CD4-positive, alpha-beta memory T cell (primary cell): ENCODE results near the gene GNG13. TPM values are rescaled to one million over a fixed set of nuclear protein-coding genes. Genes with fewer than 3 reads are reported as not detected.
"Not testable (repeated sequence)": the region's sequence is repeated elsewhere in the genome, so short reads cannot be mapped to it uniquely, and the experiment has no call there.

Experiments used
- CTCF ChIA-PET: fragments of 350-600 bp; sonication (Branson Sonifier 250); formaldehyde crosslinking; loops from one replicate; lab custom pipeline; 2021; ENCODE audit warnings: inconsistent platforms; ENCODE audit not compliant: partially characterized antibody; lab: Charles Lee
- POLR2A ChIA-PET: fragments of 350-600 bp; sonication (Branson Sonifier 250); formaldehyde crosslinking; loops from one replicate; lab custom pipeline; 2021; ENCODE audit not compliant: partially characterized antibody; lab: Charles Lee
- DNase-seq, 5 donors: peaks; one replicate each; pipeline versions ENCODE4 v3.0.0 to v3.0.0-alpha.2; 2020 to 2022; ENCODE audit warnings: mixed read lengths in 1 of 5
- H3K27ac ChIP-seq: one replicate; pipeline ENCODE4 v1.7.0; 2013; ENCODE audit warnings: low read depth, low read length
- H3K27me3 ChIP-seq: 2 replicates; pipeline ENCODE4 v1.7.0; 2013; ENCODE audit warnings: mild to moderate bottlenecking, low read length, moderate library complexity; ENCODE audit not compliant: insufficient read depth
- H3K36me3 ChIP-seq: 2 replicates; pipeline ENCODE4 v1.7.0; 2013; ENCODE audit warnings: mild to moderate bottlenecking, low read length, moderate library complexity; ENCODE audit not compliant: insufficient read depth
- H3K4me1 ChIP-seq: 2 replicates; pipeline ENCODE4 v1.7.0; 2013; ENCODE audit warnings: mild to moderate bottlenecking, low read length, moderate library complexity; ENCODE audit not compliant: insufficient read depth
- H3K4me3 ChIP-seq, 2 donors: one replicate each; pipeline ENCODE4 v1.7.0; 2013; ENCODE audit warnings: low read length in 2 of 2, mild to moderate bottlenecking in 1 of 2
- H3K9me3 ChIP-seq, 2 donors: one replicate each; pipeline ENCODE4 v1.7.0; 2013; ENCODE audit warnings: low read length in 2 of 2, control low read depth in 1 of 2; ENCODE audit not compliant: control insufficient read depth in 1 of 2
- H3K27ac Mint-ChIP-seq, 7 donors: one replicate each; pipeline ENCODE4 v1.8.0; 2020 to 2021; ENCODE audit warnings: mixed read lengths in 7 of 7, mild to moderate bottlenecking in 6 of 7, inconsistent platforms in 3 of 7, moderate library complexity in 3 of 7
- H3K27me3 Mint-ChIP-seq, 2 donors: one replicate each; pipeline ENCODE4 v1.8.0; 2020 to 2021; ENCODE audit warnings: mixed read lengths in 2 of 2
- H3K36me3 Mint-ChIP-seq, 2 donors: one replicate each; pipeline ENCODE4 v1.8.0; 2020 to 2021; ENCODE audit warnings: mixed read lengths in 2 of 2, inconsistent platforms in 1 of 2, mild to moderate bottlenecking in 1 of 2
- H3K4me1 Mint-ChIP-seq, 4 donors: one replicate each; pipeline ENCODE4 v1.8.0; 2020 to 2021; ENCODE audit warnings: mixed read lengths in 4 of 4, mild to moderate bottlenecking in 1 of 4
- H3K4me3 Mint-ChIP-seq, 8 donors: one replicate each; pipeline ENCODE4 v1.8.0; 2020 to 2021; ENCODE audit warnings: mixed read lengths in 8 of 8, mild to moderate bottlenecking in 7 of 8, moderate library complexity in 6 of 8, inconsistent platforms in 3 of 8
- H3K9me3 Mint-ChIP-seq, 8 donors: one replicate each; pipeline ENCODE4 v1.8.0; 2020 to 2021; ENCODE audit warnings: mixed read lengths in 8 of 8, mild to moderate bottlenecking in 5 of 8, inconsistent platforms in 3 of 8, moderate library complexity in 1 of 8
- intact Hi-C: fragments of 100-400 bp; cut with micrococcal nuclease; formaldehyde crosslinking; loops from one replicate; pipeline ENCODE4 v1.15.1; 2023
- polyA plus RNA-seq, 2 donors: library from polyadenylated mRNA; unstranded; fragments of 300-500 nt; fragmentation: Illumina TruSeq; gene quantifications; one replicate each; pipeline ENCODE4 v1.2.3, GENCODE V29; 2021
- total RNA-seq, 2 experiments: library from RNA; stranded (reverse); gene quantifications; one replicate each; pipeline ENCODE4 v1.2.3, GENCODE V29; 2021

Gene GNG13
- total and polyA plus RNA-seq, 4 experiments from 2014 or later, result not detected

GRCh38 chr16:822909-823297, 22.4 kb upstream of the GNG13 start:
- Histone ChIP-seq H3K36me3 (no peaks in the 10 kb centered on the region), H3K4me1 (peaks cover 14% of the 10 kb centered on the region), H3K27ac (no peak overlapping the region), H3K9me3 (no peaks in the 10 kb centered on the region), H3K27me3 (no peaks in the 10 kb centered on the region), H3K4me3 (no peak overlapping the region)
- intact Hi-C loops, result no loop called here
- CTCF ChIA-PET, result no interaction called here
- no peak for DNase-seq
- Mint-ChIP-seq H3K4me1 (peaks cover 0 to 16% (median 7%) of the 10 kb centered on the region in 4 donors), H3K4me3 (no peak overlapping the region), H3K36me3 (no peaks in the 10 kb centered on the region), H3K27me3 (peaks cover 7 to 10% of the 10 kb centered on the region in 2 donors), H3K27ac (no peak overlapping the region), H3K9me3 (peaks cover 0 to 1% (median 0%) of the 10 kb centered on the region in 8 donors)
- POLR2A ChIA-PET, result no interaction called here

DNA sequence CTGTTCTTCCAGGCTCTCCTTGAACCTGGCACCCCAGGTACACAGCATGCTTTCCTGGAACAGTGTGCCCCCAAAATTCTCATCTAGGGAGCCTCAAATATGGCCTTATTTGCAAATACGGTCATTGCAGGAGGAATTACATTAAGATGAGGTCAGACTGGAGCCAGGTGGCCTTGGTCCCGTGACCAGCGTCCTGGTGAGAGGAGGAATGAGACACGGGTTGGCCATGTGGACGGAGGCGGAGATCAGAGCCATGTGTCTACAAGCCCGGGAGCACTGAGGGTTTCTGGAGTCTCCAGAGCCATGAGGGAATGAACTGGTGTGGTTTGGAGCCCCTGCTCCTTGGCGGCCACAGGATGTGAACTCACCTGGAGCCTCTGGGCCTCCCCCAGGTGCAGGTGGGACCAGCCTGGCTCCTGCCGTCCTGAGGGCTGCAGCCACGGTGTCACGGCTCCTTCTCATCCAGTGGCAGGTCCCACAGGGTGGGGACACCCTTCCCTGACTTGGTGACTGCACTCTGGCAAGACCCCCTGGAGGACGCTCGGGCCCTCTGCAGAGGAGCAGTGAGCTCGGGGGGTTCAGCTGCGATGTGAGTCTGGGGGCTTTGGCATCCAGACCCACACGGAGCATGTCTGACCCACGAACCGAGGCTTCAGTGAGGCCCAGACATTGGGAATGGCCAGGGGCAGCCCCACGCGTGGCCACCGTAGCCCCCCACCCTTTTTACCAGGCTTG, 21.8 kb upstream of the GNG13 start:
- intact Hi-C loops, result no loop called here
- Mint-ChIP-seq H3K9me3 (peaks cover 0 to 1% (median 0%) of the 10 kb centered on the region in 8 donors), H3K27me3 (peaks cover 7 to 10% of the 10 kb centered on the region in 2 donors), H3K4me1 (peaks cover 0 to 16% (median 7%) of the 10 kb centered on the region in 4 donors), H3K4me3 (no peak overlapping the region), H3K27ac (no peak overlapping the region), H3K36me3 (no peaks in the 10 kb centered on the region)
- no peaks in the 10 kb centered on the region for H3K27me3 ChIP-seq
- no peaks in the 10 kb centered on the region for H3K9me3 ChIP-seq
- POLR2A ChIA-PET, result no interaction called here
- no peak for DNase-seq
- H3K27ac ChIP-seq, result no peak overlapping the region
- no peaks in the 10 kb centered on the region for H3K36me3 ChIP-seq
- CTCF ChIA-PET, result no interaction called here
- no peak overlapping the region for H3K4me3 ChIP-seq
- H3K4me1 ChIP-seq, result peaks cover 14% of the 10 kb centered on the region

GRCh38 chr16:821751-822150, 21.2 kb upstream of the GNG13 start:
- POLR2A ChIA-PET, result no interaction called here
- DNase-seq, result no peak
- no peaks in the 10 kb centered on the region for H3K36me3 ChIP-seq

DNA sequence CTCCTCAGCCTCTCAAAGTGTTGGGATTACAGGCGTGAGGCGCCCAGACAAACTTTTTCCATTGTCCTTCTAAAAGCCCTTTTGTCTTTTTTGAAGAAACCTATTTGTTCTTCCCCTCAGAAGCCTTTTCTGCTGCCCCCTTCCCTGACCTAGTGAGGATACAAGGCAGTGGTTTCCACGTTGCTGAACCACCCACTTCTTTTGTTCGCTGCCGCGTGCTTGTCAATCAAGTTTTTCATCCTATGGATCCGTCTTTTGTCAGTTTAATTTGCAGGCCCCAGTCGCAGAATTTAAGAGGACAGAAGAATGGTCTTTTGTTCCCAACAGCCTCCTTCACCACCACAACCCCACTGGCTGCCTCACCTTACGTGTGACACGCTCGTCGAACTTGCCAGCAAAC, 20.2 kb upstream of the GNG13 start:
- Mint-ChIP-seq H3K4me1 (peaks cover 0 to 16% (median 7%) of the 10 kb centered on the region in 4 donors), H3K27me3 (peaks cover 9 to 11% of the 10 kb centered on the region in 2 donors), H3K36me3 (no peaks in the 10 kb centered on the region), H3K4me3 (no peak overlapping the region), H3K27ac (peak overlapping the region in 1 of 7 donors; percentile 25), H3K9me3 (no peaks in the 10 kb centered on the region)
- Histone ChIP-seq H3K27ac (no peak overlapping the region), H3K36me3 (no peaks in the 10 kb centered on the region), H3K4me3 (no peak overlapping the region), H3K9me3 (no peaks in the 10 kb centered on the region), H3K4me1 (peaks cover 14% of the 10 kb centered on the region), H3K27me3 (peaks cover 3% of the 10 kb centered on the region)
- no peak for DNase-seq
- CTCF ChIA-PET, result interaction anchor here (1.7 kb wide), 1 partner anchor 237 kb away, joined by 5 read pairs; no protein-coding TSS in a partner anchor
- intact Hi-C loops, result no loop called here
- POLR2A ChIA-PET, result interaction anchor here (0.6 kb wide), 1 partner anchor 12 kb away, joined by 3 read pairs; no protein-coding TSS in a partner anchor

More at GRCh38 chr16:821751-822150, 21.2 kb upstream of the GNG13 start:
- H3K36me3 Mint-ChIP-seq, result no peaks in the 10 kb centered on the region
- peaks cover 14% of the 10 kb centered on the region for H3K4me1 ChIP-seq
- peaks cover 0 to 16% (median 7%) of the 10 kb centered on the region in 4 donors for H3K4me1 Mint-ChIP-seq
- H3K4me3 ChIP-seq, result no peak overlapping the region
- intact Hi-C loops, result no loop called here
- no peaks in the 10 kb centered on the region for H3K27me3 ChIP-seq
- H3K4me3 Mint-ChIP-seq, result no peak overlapping the region
- no peak overlapping the region for H3K27ac ChIP-seq
- H3K9me3 ChIP-seq, result no peaks in the 10 kb centered on the region
- no peaks in the 10 kb centered on the region for H3K9me3 Mint-ChIP-seq
- H3K27me3 Mint-ChIP-seq, result peaks cover 7 to 10% of the 10 kb centered on the region in 2 donors
- no peak overlapping the region for H3K27ac Mint-ChIP-seq
- CTCF ChIA-PET, result no interaction called here

- H3K36me3 Mint-ChIP-seq, H3K9me3 Mint-ChIP-seq, H3K36me3 ChIP-seq, H3K27ac ChIP-seq, H3K27me3 Mint-ChIP-seq, H3K4me3 ChIP-seq, H3K9me3 ChIP-seq, intact Hi-C loops, H3K27me3 ChIP-seq: not testable (repeated sequence)
- DNase-seq, result peak in 1 of 5 donors; percentile 3
- peak overlapping the region in 6 of 7 donors; percentile 39 to 93 (median 86) for H3K27ac Mint-ChIP-seq
- peaks cover 0 to 16% (median 7%) of the 10 kb centered on the region in 4 donors for H3K4me1 Mint-ChIP-seq
- ChIA-PET CTCF (interaction anchor here (1.7 kb wide), 1 partner anchor 238 kb away, joined by 5 read pairs; no protein-coding TSS in a partner anchor), POLR2A (interaction anchor here (1.1 to 1.2 kb wide), 2 partner anchors 99 to 177 kb away, joined by 3 read pairs; partner anchors contain the start of gene ANTKMT)
- peak overlapping the region in 5 of 8 donors; percentile 51 to 82 (median 68) for H3K4me3 Mint-ChIP-seq
- peaks cover 14% of the 10 kb centered on the region for H3K4me1 ChIP-seq
Measured at GRCh38 chr16:820044-820408, 19.5 kb upstream of the GNG13 start.

DNA sequence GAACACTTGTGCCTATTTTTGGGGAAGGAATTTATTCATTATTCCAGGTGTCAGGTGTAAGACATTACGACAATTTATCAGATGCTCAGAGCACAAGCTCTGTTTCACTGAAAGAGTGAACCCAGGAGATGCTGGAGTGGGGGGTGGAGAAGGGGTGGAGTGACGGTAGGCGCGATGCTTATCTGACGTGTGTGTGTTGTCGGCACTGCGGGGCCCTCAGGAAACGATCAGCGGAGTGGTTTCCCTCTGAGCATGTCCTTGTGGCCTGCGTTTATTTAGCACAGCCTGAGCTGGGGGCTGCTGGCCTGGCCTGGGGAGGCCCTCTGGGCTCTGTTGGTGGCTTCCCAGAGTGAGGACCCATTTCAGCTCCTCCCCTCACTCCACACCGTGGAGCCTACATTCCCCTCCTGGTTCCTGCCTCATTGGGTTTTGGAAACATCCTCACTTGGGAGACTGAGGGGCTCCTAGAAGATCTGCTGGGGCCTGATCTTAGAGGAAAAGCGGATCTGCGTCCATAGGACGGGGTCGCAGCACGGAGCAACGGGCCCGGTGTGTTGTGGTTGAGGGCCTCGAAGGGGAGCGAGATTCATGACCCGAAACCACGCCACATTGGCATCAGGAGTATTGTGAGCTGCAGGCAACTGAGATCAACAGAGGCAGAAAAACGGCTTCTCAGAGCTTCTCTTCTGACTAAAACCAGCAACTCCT, 19.0 kb upstream of the GNG13 start:
- intact Hi-C loops, result no loop called here
- Mint-ChIP-seq H3K4me1 (peaks cover 0 to 16% (median 7%) of the 10 kb centered on the region in 4 donors), H3K4me3 (peak overlapping the region; percentile 10 to 82 (median 60)), H3K36me3 (no peaks in the 10 kb centered on the region), H3K27ac (peak overlapping the region; percentile 77 to 93 (median 88)), H3K9me3 (no peaks in the 10 kb centered on the region), H3K27me3 (peaks cover 12% of the 10 kb centered on the region in 2 donors)
- peaks cover 5% of the 10 kb centered on the region for H3K27me3 ChIP-seq
- H3K36me3 ChIP-seq, result no peaks in the 10 kb centered on the region
- ChIA-PET CTCF (interaction anchor here (1.2 to 1.7 kb wide), 2 partner anchors 236 to 238 kb away, joined by 4 to 5 read pairs; no protein-coding TSS in a partner anchor), POLR2A (interaction anchor here (0.8 to 1.2 kb wide), 3 partner anchors 35 to 178 kb away, joined by 3 read pairs; partner anchors contain the start of gene ANTKMT)
- H3K4me3 ChIP-seq, result no peak overlapping the region
- no peaks in the 10 kb centered on the region for H3K9me3 ChIP-seq
- peak; percentile 42 to 76 (median 59) for DNase-seq
- peaks cover 14% of the 10 kb centered on the region for H3K4me1 ChIP-seq
- no peak overlapping the region for H3K27ac ChIP-seq

DNA sequence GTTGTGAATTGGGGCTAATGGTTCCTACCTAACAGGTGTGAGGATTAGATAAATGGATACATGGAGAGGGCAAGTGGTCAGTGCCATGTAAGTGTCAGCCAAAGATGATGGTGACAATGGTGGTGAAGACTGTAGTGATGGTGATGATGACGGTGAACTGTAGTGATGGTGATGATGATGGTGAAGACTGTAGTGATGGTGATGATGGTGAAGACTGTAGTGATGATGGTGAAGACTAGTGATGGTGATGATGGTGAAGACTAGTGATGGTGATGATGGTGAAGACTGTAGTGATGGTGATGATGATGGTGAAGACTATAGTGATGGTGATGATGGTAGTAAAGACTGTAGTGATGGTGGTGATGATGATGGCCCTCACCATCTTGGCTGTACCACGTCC, 18.1 kb upstream of the GNG13 start:
- no peaks in the 10 kb centered on the region for H3K9me3 Mint-ChIP-seq
- no peak overlapping the region for H3K27ac Mint-ChIP-seq
- peaks cover 5% of the 10 kb centered on the region for H3K27me3 ChIP-seq
- POLR2A ChIA-PET, result interaction anchor here (0.8 to 1.2 kb wide), 2 partner anchors 34 to 98 kb away, joined by 3 read pairs; partner anchors contain the start of gene ANTKMT
- peaks cover 0 to 16% (median 7%) of the 10 kb centered on the region in 4 donors for H3K4me1 Mint-ChIP-seq
- peaks cover 12 to 16% of the 10 kb centered on the region in 2 donors for H3K27me3 Mint-ChIP-seq
- no peak overlapping the region for H3K4me3 ChIP-seq
- H3K4me3 Mint-ChIP-seq, result no peak overlapping the region
- H3K9me3 ChIP-seq, result no peaks in the 10 kb centered on the region
- no peaks in the 10 kb centered on the region for H3K36me3 ChIP-seq
- H3K36me3 Mint-ChIP-seq, result no peaks in the 10 kb centered on the region
- no peak for DNase-seq
- CTCF ChIA-PET, result interaction anchor here (1.2 kb wide), 1 partner anchor 236 kb away, joined by 4 read pairs; no protein-coding TSS in a partner anchor
- H3K4me1 ChIP-seq, result peaks cover 18% of the 10 kb centered on the region
- intact Hi-C loops, result no loop called here
- no peak overlapping the region for H3K27ac ChIP-seq
